AG09309 (cell line): Measurements from ENCODE around the gene GALNT10.
A peak's percentile ranks its signal among the peaks of the same experiment; 100 is the strongest.

Experiments
- DNase-seq: peaks from one replicate; pipeline ENCODE4 v3.0.0-alpha.2; 2010; ENCODE audit warnings: low read depth
- H3K4me3 ChIP-seq: 2 replicates; pipeline ENCODE4 v1.5.1; 2011; ENCODE audit warnings: mild to moderate bottlenecking, low read depth, low read length, moderate library complexity; ENCODE audit not compliant: control insufficient read depth
- CTCF ChIP-seq: IDR thresholded peaks from 2 replicates; pipeline ENCODE4 v1.5.1; 2011; ENCODE audit warnings: mild to moderate bottlenecking, low read depth, low read length, inconsistent platforms; ENCODE audit not compliant: insufficient read depth, control insufficient read depth; ENCODE audit errors: missing control alignments

Gene GALNT10

DNA sequence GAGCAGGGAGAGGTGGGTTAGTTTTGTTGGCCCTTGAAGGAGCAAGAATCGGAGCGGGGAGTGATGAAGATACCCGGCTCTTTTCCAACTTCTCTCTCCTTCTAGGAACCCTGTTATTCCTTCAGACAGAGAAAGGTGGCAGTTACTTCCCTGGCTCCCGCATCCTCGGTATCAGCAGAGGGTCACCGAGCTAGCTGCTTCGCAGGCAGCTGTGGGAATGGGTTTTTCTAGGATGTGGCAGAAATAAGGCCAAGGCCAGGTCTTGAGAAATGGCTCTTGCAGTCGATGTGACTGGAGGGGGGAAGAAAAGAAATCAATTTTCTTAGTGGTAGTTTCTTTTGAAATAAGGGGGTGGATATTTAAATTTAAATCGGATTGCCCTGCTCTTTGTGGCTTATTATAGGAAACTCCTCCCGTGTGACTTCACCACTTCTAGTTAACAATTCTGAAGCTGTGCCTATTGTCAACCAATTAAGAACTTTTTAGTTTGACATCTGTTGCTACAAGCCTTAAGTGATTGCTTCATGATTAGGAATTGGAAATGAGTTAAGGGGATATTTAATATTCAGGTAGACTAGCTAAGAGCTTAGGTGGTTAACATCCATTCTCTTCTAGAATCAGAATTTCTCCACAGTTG lies 256.7 kb downstream of the GALNT10 start:
- peak overlapping the region; percentile 57 for H3K4me3 ChIP-seq
- no peak for DNase-seq
- TF ChIP-seq CTCF = no peak

- H3K4me3 ChIP-seq = no peak overlapping the region
- DNase-seq = no peak
- no peak for TF ChIP-seq CTCF
Measured at GRCh38 chr5:154449786-154450185, 259.3 kb downstream of the GALNT10 start.

DNA sequence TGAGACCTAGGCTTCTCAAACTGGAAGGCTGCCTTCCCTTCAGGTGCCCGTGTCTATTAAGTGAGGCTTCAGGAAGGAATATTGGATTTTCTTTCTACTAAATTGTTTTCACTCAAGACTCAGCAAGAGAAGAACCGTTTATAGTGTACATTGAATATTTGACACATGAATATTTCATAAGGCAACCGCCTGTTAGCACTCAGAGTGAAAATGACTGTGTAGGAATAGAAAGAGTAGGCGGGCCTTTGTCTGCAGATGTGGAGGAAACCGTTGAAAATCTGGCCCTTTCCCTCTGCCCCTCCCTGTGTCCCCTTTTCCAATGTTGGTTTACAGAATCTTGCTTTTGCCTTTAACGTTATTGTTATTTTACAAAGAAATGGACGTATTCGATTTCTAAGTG lies 261.4 kb downstream of the GALNT10 start:
- DNase-seq = no peak
- no peak for TF ChIP-seq CTCF
- no peak overlapping the region for H3K4me3 ChIP-seq

DNA sequence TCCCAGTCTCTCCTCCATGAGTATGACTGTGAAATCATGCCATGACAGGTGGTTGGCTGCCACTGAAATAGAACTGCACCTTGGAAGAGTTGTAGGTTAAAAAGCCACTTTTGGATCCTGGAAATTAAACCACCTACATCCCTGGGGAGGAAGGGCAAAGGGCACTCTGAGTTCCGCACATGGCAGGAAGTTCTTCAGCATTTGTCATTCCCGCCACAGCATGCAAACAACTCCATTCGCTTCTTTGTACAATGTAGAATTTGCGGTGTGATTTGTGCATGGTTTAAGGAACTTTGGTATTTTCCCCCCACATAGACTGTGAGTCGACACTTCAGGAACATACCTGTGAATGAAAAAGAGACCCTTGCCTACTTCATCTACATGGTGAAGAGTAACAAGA lies 265.1 kb downstream of the GALNT10 start:
- H3K4me3 ChIP-seq = no peak overlapping the region
- no peak for TF ChIP-seq CTCF
- no peak for DNase-seq

GRCh38 chr5:154456540-154456939 lies 266.0 kb downstream of the GALNT10 start:
- H3K4me3 ChIP-seq = no peak overlapping the region
- no peak for DNase-seq
- TF ChIP-seq CTCF = no peak

GRCh38 chr5:154459015-154459414 lies 268.5 kb downstream of the GALNT10 start:
- H3K4me3 ChIP-seq = no peak overlapping the region
- DNase-seq = no peak
- no peak for TF ChIP-seq CTCF

DNA sequence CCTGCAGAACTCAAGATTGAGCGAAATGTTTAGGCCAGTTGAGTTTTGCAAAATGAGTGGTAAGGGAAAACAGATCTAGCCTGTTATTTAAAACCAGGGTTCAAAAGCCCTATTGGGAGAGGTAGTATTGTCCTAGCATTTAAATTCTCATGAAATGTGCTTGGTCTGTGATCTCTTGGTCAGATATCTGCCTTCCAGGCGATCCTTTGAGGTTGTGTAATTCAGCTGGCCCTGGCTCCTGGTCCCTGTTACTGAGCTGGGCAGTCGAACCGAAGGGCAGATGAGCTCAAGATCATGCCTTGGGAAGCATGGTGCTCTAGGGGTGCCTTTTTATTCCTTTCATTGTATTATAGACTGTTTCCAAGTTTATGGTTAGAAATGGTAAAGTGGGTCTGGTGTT lies 269.6 kb downstream of the GALNT10 start:
- no peak for DNase-seq
- H3K4me3 ChIP-seq = no peak overlapping the region
- no peak for TF ChIP-seq CTCF
